CD4-positive, alpha-beta memory T cell (primary cell): ENCODE data around the gene ZDHHC11B. TPM values are rescaled to one million over a fixed set of nuclear protein-coding genes. Genes with fewer than 3 reads are reported as not detected.
"Not testable (repeated sequence)": the region's sequence is repeated elsewhere in the genome, so short reads cannot be mapped to it uniquely, and the experiment has no call there.

ENCODE experiments used
- CTCF ChIA-PET: fragments of 350-600 bp; sonication (Branson Sonifier 250); formaldehyde crosslinking; loops from one replicate; lab custom pipeline; 2021; ENCODE audit warnings: inconsistent platforms; ENCODE audit not compliant: partially characterized antibody; lab: Charles Lee
- POLR2A ChIA-PET: fragments of 350-600 bp; sonication (Branson Sonifier 250); formaldehyde crosslinking; loops from one replicate; lab custom pipeline; 2021; ENCODE audit not compliant: partially characterized antibody; lab: Charles Lee
- DNase-seq, 5 donors: peaks; one replicate each; pipeline versions ENCODE4 v3.0.0 to v3.0.0-alpha.2; 2020 to 2022; ENCODE audit warnings: mixed read lengths in 1 of 5
- H3K27ac ChIP-seq: one replicate; pipeline ENCODE4 v1.7.0; 2013; ENCODE audit warnings: low read depth, low read length
- H3K27me3 ChIP-seq: 2 replicates; pipeline ENCODE4 v1.7.0; 2013; ENCODE audit warnings: mild to moderate bottlenecking, low read length, moderate library complexity; ENCODE audit not compliant: insufficient read depth
- H3K36me3 ChIP-seq: 2 replicates; pipeline ENCODE4 v1.7.0; 2013; ENCODE audit warnings: mild to moderate bottlenecking, low read length, moderate library complexity; ENCODE audit not compliant: insufficient read depth
- H3K4me1 ChIP-seq: 2 replicates; pipeline ENCODE4 v1.7.0; 2013; ENCODE audit warnings: mild to moderate bottlenecking, low read length, moderate library complexity; ENCODE audit not compliant: insufficient read depth
- H3K4me3 ChIP-seq, 2 donors: one replicate each; pipeline ENCODE4 v1.7.0; 2013; ENCODE audit warnings: low read length in 2 of 2, mild to moderate bottlenecking in 1 of 2
- H3K9me3 ChIP-seq, 2 donors: one replicate each; pipeline ENCODE4 v1.7.0; 2013; ENCODE audit warnings: low read length in 2 of 2, control low read depth in 1 of 2; ENCODE audit not compliant: control insufficient read depth in 1 of 2
- H3K27ac Mint-ChIP-seq, 7 donors: one replicate each; pipeline ENCODE4 v1.8.0; 2020 to 2021; ENCODE audit warnings: mixed read lengths in 7 of 7, mild to moderate bottlenecking in 6 of 7, inconsistent platforms in 3 of 7, moderate library complexity in 3 of 7
- H3K27me3 Mint-ChIP-seq, 2 donors: one replicate each; pipeline ENCODE4 v1.8.0; 2020 to 2021; ENCODE audit warnings: mixed read lengths in 2 of 2
- H3K36me3 Mint-ChIP-seq, 2 donors: one replicate each; pipeline ENCODE4 v1.8.0; 2020 to 2021; ENCODE audit warnings: mixed read lengths in 2 of 2, inconsistent platforms in 1 of 2, mild to moderate bottlenecking in 1 of 2
- H3K4me1 Mint-ChIP-seq, 4 donors: one replicate each; pipeline ENCODE4 v1.8.0; 2020 to 2021; ENCODE audit warnings: mixed read lengths in 4 of 4, mild to moderate bottlenecking in 1 of 4
- H3K4me3 Mint-ChIP-seq, 8 donors: one replicate each; pipeline ENCODE4 v1.8.0; 2020 to 2021; ENCODE audit warnings: mixed read lengths in 8 of 8, mild to moderate bottlenecking in 7 of 8, moderate library complexity in 6 of 8, inconsistent platforms in 3 of 8
- H3K9me3 Mint-ChIP-seq, 8 donors: one replicate each; pipeline ENCODE4 v1.8.0; 2020 to 2021; ENCODE audit warnings: mixed read lengths in 8 of 8, mild to moderate bottlenecking in 5 of 8, inconsistent platforms in 3 of 8, moderate library complexity in 1 of 8
- intact Hi-C: fragments of 100-400 bp; cut with micrococcal nuclease; formaldehyde crosslinking; loops from one replicate; pipeline ENCODE4 v1.15.1; 2023
- polyA plus RNA-seq, 2 donors: library from polyadenylated mRNA; unstranded; fragments of 300-500 nt; fragmentation: Illumina TruSeq; gene quantifications; one replicate each; pipeline ENCODE4 v1.2.3, GENCODE V29; 2021
- total RNA-seq, 2 experiments: library from RNA; stranded (reverse); gene quantifications; one replicate each; pipeline ENCODE4 v1.2.3, GENCODE V29; 2021

ZDHHC11B gene
- total and polyA plus RNA-seq, 4 experiments from 2014 or later, result 0.75 to 8.1 (median 8.0) TPM; not detected in 1

- H3K27ac Mint-ChIP-seq, result no peak overlapping the region
Observed at GRCh38 chr5:816176-816575, 31.6 kb upstream of the ZDHHC11B start.

GRCh38 chr5:815449-815848 is 30.9 kb upstream of the ZDHHC11B start:
- DNase-seq, result no peak
- POLR2A ChIA-PET, result no interaction called here
- H3K36me3 Mint-ChIP-seq, result no peaks in the 10 kb centered on the region

More at GRCh38 chr5:816176-816575, 31.6 kb upstream of the ZDHHC11B start:
- POLR2A ChIA-PET, result no interaction called here
- CTCF ChIA-PET, result no interaction called here
- no peak overlapping the region for H3K4me3 Mint-ChIP-seq
- no peak overlapping the region for H3K27ac ChIP-seq
- no peaks in the 10 kb centered on the region for H3K27me3 ChIP-seq
- H3K36me3 Mint-ChIP-seq, result no peaks in the 10 kb centered on the region
- H3K9me3 Mint-ChIP-seq, result peaks cover 0 to 9% (median 5%) of the 10 kb centered on the region in 8 donors
- H3K4me1 Mint-ChIP-seq, result no peaks in the 10 kb centered on the region
- intact Hi-C loops, result no loop called here
- no peaks in the 10 kb centered on the region for H3K9me3 ChIP-seq
- H3K4me3 ChIP-seq, result no peak overlapping the region
- H3K4me1 ChIP-seq, result no peaks in the 10 kb centered on the region
- no peak for DNase-seq
- H3K27me3 Mint-ChIP-seq, result peaks cover 0 to 4% of the 10 kb centered on the region in 2 donors
- no peaks in the 10 kb centered on the region for H3K36me3 ChIP-seq

GRCh38 chr5:813575-813974 is 29.0 kb upstream of the ZDHHC11B start:
- H3K27ac ChIP-seq, H3K36me3 ChIP-seq, CTCF ChIA-PET, POLR2A ChIA-PET, H3K4me1 Mint-ChIP-seq, H3K27me3 Mint-ChIP-seq, H3K36me3 Mint-ChIP-seq, H3K27ac Mint-ChIP-seq, H3K4me3 Mint-ChIP-seq, H3K27me3 ChIP-seq, intact Hi-C loops, H3K4me1 ChIP-seq, DNase-seq, H3K4me3 ChIP-seq, H3K9me3 ChIP-seq: not testable (repeated sequence)
- peaks cover 0 to 11% (median 5%) of the 10 kb centered on the region in 8 donors for H3K9me3 Mint-ChIP-seq

More at GRCh38 chr5:815449-815848, 30.9 kb upstream of the ZDHHC11B start:
- Mint-ChIP-seq H3K9me3 (peaks cover 0 to 9% (median 5%) of the 10 kb centered on the region in 8 donors), H3K4me1 (no peaks in the 10 kb centered on the region), H3K27ac (no peak overlapping the region), H3K27me3 (peaks cover 0 to 4% of the 10 kb centered on the region in 2 donors), H3K4me3 (no peak overlapping the region)
- Histone ChIP-seq H3K27me3 (no peaks in the 10 kb centered on the region), H3K36me3 (no peaks in the 10 kb centered on the region), H3K4me1 (no peaks in the 10 kb centered on the region), H3K9me3 (no peaks in the 10 kb centered on the region), H3K4me3 (no peak overlapping the region), H3K27ac (no peak overlapping the region)
- intact Hi-C loops, result no loop called here
- CTCF ChIA-PET, result no interaction called here

GRCh38 chr5:811384-811783 is 26.9 kb upstream of the ZDHHC11B start:
- H3K27ac ChIP-seq, H3K4me3 Mint-ChIP-seq, H3K27me3 Mint-ChIP-seq, intact Hi-C loops, H3K36me3 Mint-ChIP-seq, H3K27me3 ChIP-seq, H3K27ac Mint-ChIP-seq, POLR2A ChIA-PET, H3K4me3 ChIP-seq, DNase-seq, H3K4me1 Mint-ChIP-seq, CTCF ChIA-PET, H3K9me3 ChIP-seq, H3K36me3 ChIP-seq, H3K4me1 ChIP-seq: not testable (repeated sequence)
- H3K9me3 Mint-ChIP-seq, result peaks cover 0 to 11% (median 4%) of the 10 kb centered on the region in 8 donors

- H3K4me3 Mint-ChIP-seq, H3K4me1 ChIP-seq, intact Hi-C loops, POLR2A ChIA-PET, CTCF ChIA-PET, H3K4me3 ChIP-seq, DNase-seq, H3K27ac ChIP-seq, H3K27me3 ChIP-seq, H3K4me1 Mint-ChIP-seq, H3K27me3 Mint-ChIP-seq, H3K36me3 ChIP-seq, H3K27ac Mint-ChIP-seq, H3K9me3 ChIP-seq: not testable (repeated sequence)
- peaks cover 3 to 12% of the 10 kb centered on the region in 2 donors for H3K36me3 Mint-ChIP-seq
- peaks cover 0 to 27% (median 19%) of the 10 kb centered on the region in 8 donors for H3K9me3 Mint-ChIP-seq
Observed at GRCh38 chr5:807719-808514, 23.4 kb upstream of the ZDHHC11B start.

GRCh38 chr5:801472-801871 is 16.9 kb upstream of the ZDHHC11B start:
- Histone ChIP-seq H3K9me3 (no peaks in the 10 kb centered on the region), H3K27ac (no peak overlapping the region), H3K4me1 (no peaks in the 10 kb centered on the region), H3K36me3 (no peaks in the 10 kb centered on the region), H3K4me3 (no peak overlapping the region), H3K27me3 (no peaks in the 10 kb centered on the region)
- no peaks in the 10 kb centered on the region for H3K4me1 Mint-ChIP-seq
- no peak overlapping the region for H3K4me3 Mint-ChIP-seq
- ChIA-PET POLR2A (no interaction called here), CTCF (no interaction called here)
- H3K36me3 Mint-ChIP-seq, result peaks cover 3 to 12% of the 10 kb centered on the region in 2 donors
- H3K27ac Mint-ChIP-seq, result no peak overlapping the region
- H3K27me3 Mint-ChIP-seq, result peaks cover 5 to 7% of the 10 kb centered on the region in 2 donors
- intact Hi-C loops, result no loop called here
- peaks cover 2 to 33% (median 23%) of the 10 kb centered on the region in 8 donors for H3K9me3 Mint-ChIP-seq
- DNase-seq, result no peak

- peaks cover 3 to 12% of the 10 kb centered on the region in 2 donors for H3K36me3 Mint-ChIP-seq
- H3K4me3 Mint-ChIP-seq, CTCF ChIA-PET, H3K4me1 ChIP-seq, H3K4me3 ChIP-seq, H3K27ac ChIP-seq, DNase-seq, intact Hi-C loops, H3K27ac Mint-ChIP-seq, POLR2A ChIA-PET, H3K9me3 ChIP-seq, H3K4me1 Mint-ChIP-seq, H3K27me3 ChIP-seq, H3K36me3 ChIP-seq, H3K27me3 Mint-ChIP-seq: not testable (repeated sequence)
- peaks cover 2 to 32% (median 23%) of the 10 kb centered on the region in 8 donors for H3K9me3 Mint-ChIP-seq
Observed at GRCh38 chr5:801055-801454, 16.5 kb upstream of the ZDHHC11B start.
